DMS153 treated with DMSO at 0.1 percent for 48 hours (cell line): ENCODE data around the gene URAD.
"Not testable (repeated sequence)": the region's sequence is repeated elsewhere in the genome, so short reads cannot be mapped to it uniquely, and the experiment has no call there.

ENCODE experiments used
- DNase-seq: peaks from one replicate; lab custom pipeline; 2025; ENCODE audit not compliant: unreplicated experiment; lab: John Stamatoyannopoulos, UW

Gene URAD

GRCh38 chr13:27988520-27988919 lies at the start of gene URAD:
Gene URAD (minus strand): TSS chr13:27988693. CDS start chr13:27988637, 56 bp downstream.
- no peak for DNase-seq

- DNase-seq: no peak
Measured at GRCh38 chr13:28037399-28037798, 48.9 kb upstream of the URAD start.

- DNase-seq: peak; percentile 3
Measured at GRCh38 chr13:28035146-28035782, 46.8 kb upstream of the URAD start.

GRCh38 chr13:28033894-28034655 lies 45.6 kb upstream of the URAD start:
- no peak for DNase-seq

- DNase-seq: not testable (repeated sequence)
Measured at GRCh38 chr13:28032438-28032837, 43.9 kb upstream of the URAD start.

GRCh38 chr13:28031896-28032288 lies 43.4 kb upstream of the URAD start:
- no peak for DNase-seq

- no peak for DNase-seq
Measured at GRCh38 chr13:28031220-28031895, 42.9 kb upstream of the URAD start.

GRCh38 chr13:28027607-28028364 lies 39.3 kb upstream of the URAD start:
- no peak for DNase-seq

- no peak for DNase-seq
Measured at GRCh38 chr13:28027071-28027470, 38.6 kb upstream of the URAD start.

- DNase-seq: no peak
Measured at GRCh38 chr13:28026508-28026907, 38.0 kb upstream of the URAD start.

GRCh38 chr13:28022848-28023518 lies 34.5 kb upstream of the URAD start:
- DNase-seq: no peak

- no peak for DNase-seq
Measured at GRCh38 chr13:28014301-28014700, 25.8 kb upstream of the URAD start.

GRCh38 chr13:28013482-28013881 lies 25.0 kb upstream of the URAD start:
- no peak for DNase-seq

GRCh38 chr13:28012896-28013295 lies 24.4 kb upstream of the URAD start:
- DNase-seq: no peak

GRCh38 chr13:28012383-28012782 lies 23.9 kb upstream of the URAD start:
- no peak for DNase-seq

GRCh38 chr13:28010046-28010445 lies 21.6 kb upstream of the URAD start:
- DNase-seq: no peak

- not testable (repeated sequence) for DNase-seq
Measured at GRCh38 chr13:28005016-28005415, 16.5 kb upstream of the URAD start.

GRCh38 chr13:28002886-28003698 lies 14.6 kb upstream of the URAD start:
- DNase-seq: no peak

GRCh38 chr13:28001837-28002473 lies 13.5 kb upstream of the URAD start:
- DNase-seq: no peak
